GM12878 (cell line): ENCODE results near the gene GFPT1. TPM values are rescaled to one million over a fixed set of nuclear protein-coding genes. Genes with fewer than 3 reads are reported as not detected.

Experiments used
- ATAC-seq: fragments of 200-7000 bp; cut with Tn5 transposase; 3 replicates; pipeline ENCODE4 v1.9.1; 2020; ENCODE audit warnings: mild to moderate bottlenecking, moderate library complexity
- BruUV-seq: library from RNA; stranded (reverse); fragments of 400-500 nt; replicated peaks from 2 replicates; lab custom pipeline; 2021; lab: Mats Ljungman, UMichigan
- CTCF ChIA-PET: fragments of 300-600 bp; sonication (Branson Sonifier 250); formaldehyde crosslinking; extraction: SDS; loops from one replicate; lab custom pipeline; 2021; ENCODE audit warnings: inconsistent platforms; lab: Yijun Ruan, JAX
- POLR2A ChIA-PET: fragments of 350-600 bp; formaldehyde crosslinking; extraction: SDS; loops from one replicate; lab custom pipeline; 2021; ENCODE audit warnings: inconsistent platforms; lab: Charles Lee
- RAD21 ChIA-PET: fragments of 300-600 bp; sonication (Branson Sonifier 250); formaldehyde crosslinking; loops from one replicate; lab custom pipeline; 2023; ENCODE audit warnings: antibody characterized with exemption; ENCODE audit not compliant: unreplicated experiment; lab: Charles Lee
- SMC1A ChIA-PET: fragments of 300-600 bp; sonication (Branson Sonifier 250); formaldehyde crosslinking; loops from one replicate; lab custom pipeline; 2023; ENCODE audit not compliant: unreplicated experiment, uncharacterized antibody; lab: Charles Lee
- DNase-seq: peaks from one replicate; pipeline ENCODE4 v3.0.0-alpha.2; 2011; ENCODE audit warnings: low read depth, low spot score
- FAIRE-seq: peaks from 3 replicates; lab custom pipeline; 2011; peaks lifted over from hg19 to GRCh38; lab: Jason Lieb, UNC
- H2AFZ ChIP-seq: 2 replicates; pipeline ENCODE4 v1.6.0; 2011; ENCODE audit warnings: low read depth, low read length, control low read depth; ENCODE audit not compliant: control insufficient read depth
- H3K27ac ChIP-seq: 2 replicates; pipeline ENCODE4 v1.5.1; 2011; ENCODE audit warnings: control low read depth; ENCODE audit not compliant: control insufficient read depth, insufficient read depth
- H3K27me3 ChIP-seq, 2 experiments: replicated peaks in 1 of 2; 2 replicates each; pipeline versions ENCODE4 v1.6.0 to v1.6.1; 2011; ENCODE audit warnings: low read length in 1 of 2; ENCODE audit not compliant: control insufficient read depth in 2 of 2, insufficient read depth in 2 of 2
- H3K36me3 ChIP-seq, 2 experiments: 2 replicates each; pipeline ENCODE4 v1.5.1; 2011; ENCODE audit warnings: low read length in 1 of 2; ENCODE audit not compliant: control insufficient read depth in 2 of 2, insufficient read depth in 2 of 2
- H3K4me1 ChIP-seq: 2 replicates; pipeline ENCODE4 v1.6.1; 2011; ENCODE audit warnings: mild to moderate bottlenecking, low read length, moderate library complexity, mixed read lengths; ENCODE audit not compliant: control insufficient read depth, insufficient read depth
- H3K4me2 ChIP-seq: 2 replicates; pipeline ENCODE4 v1.6.0; 2011; ENCODE audit warnings: control low read depth; ENCODE audit not compliant: control insufficient read depth, insufficient read depth
- H3K4me3 ChIP-seq: fragments of 200-600 bp; sonication (generic); 2 replicates; pipeline ENCODE4 v1.5.1; 2016
- H3K79me2 ChIP-seq: 2 replicates; pipeline ENCODE4 v1.6.0; 2011; ENCODE audit warnings: low read length; ENCODE audit not compliant: control insufficient read depth, insufficient read depth
- H3K9ac ChIP-seq: 2 replicates; pipeline ENCODE4 v1.8.0; 2011; ENCODE audit warnings: low read length, control low read depth, mixed read lengths; ENCODE audit not compliant: control insufficient read depth, insufficient read depth
- H3K9me3 ChIP-seq: replicated peaks from 3 replicates; pipeline ENCODE4 v1.5.1; 2011; ENCODE audit warnings: mild to moderate bottlenecking, low read length; ENCODE audit not compliant: control insufficient read depth, insufficient read depth
- H4K20me1 ChIP-seq: 2 replicates; pipeline ENCODE4 v1.6.0; 2011; ENCODE audit not compliant: control insufficient read depth, insufficient read depth
- RB1 ChIP-seq: fragments of 450-650 bp; formaldehyde crosslinking; IDR thresholded peaks from 2 replicates; pipeline ENCODE4 v1.6.1; 2017; ENCODE audit warnings: mild to moderate bottlenecking, borderline replicate concordance
- SREBF2 ChIP-seq: IDR thresholded peaks from 2 replicates; pipeline ENCODE4 v1.6.1; 2012; ENCODE audit warnings: mild to moderate bottlenecking, low read length
- STAT3 ChIP-seq: IDR thresholded peaks from 2 replicates; pipeline ENCODE4 v1.6.1; 2011; ENCODE audit warnings: low read depth, low read length, improper control_type of control experiment
- WRNIP1 ChIP-seq: IDR thresholded peaks from 2 replicates; pipeline ENCODE4 v1.6.1; 2011; ENCODE audit warnings: low read depth, low read length, improper control_type of control experiment, borderline replicate concordance
- ZNF24 ChIP-seq: fragments of 450-650 bp; IDR thresholded peaks from 2 replicates; pipeline ENCODE4 v1.6.1; 2017; ENCODE audit warnings: antibody characterized with exemption, mild to moderate bottlenecking
- WGBS: methylation state at CpG from one replicate; pipeline ENCODE4 v1.1.6; 2016; ENCODE audit warnings: low lambda C conversion rate; ENCODE audit not compliant: insufficient replicate concordance, insufficient coverage; ENCODE audit errors: missing lambda C conversion rate; 5-methylcytosine and 5-hydroxymethylcytosine counted together
- in situ Hi-C: fragments of 300-500 bp; cut with MboI; formaldehyde crosslinking; loops from 9 replicates; pipeline ENCODE4 v1.14.3; 2018; ENCODE audit warnings: mixed read lengths
- intact Hi-C: fragments of 100-400 bp; cut with micrococcal nuclease; formaldehyde crosslinking; loops from one replicate; pipeline ENCODE4 v1.14.2; 2022; ENCODE audit not compliant: unreplicated experiment
- polyA plus RNA-seq, 11 experiments: library from polyadenylated mRNA; depleted of rRNA in 4 of 11; unstranded in 6 of 11; stranded (reverse) in 5 of 11; fragments of >200 nt; fragmentation: Nextera tagmentation in 4 of 11; fragmentation: Illumina TruSeq in 1 of 11; extraction: Ambion mirVana in 4 of 11; extraction: Trizol in 1 of 11; gene quantifications; 1 replicate in 1 of 11; 2 replicates in 10 of 11; pipeline versions ENCODE4 v1.2.1 to v1.2.3, GENCODE V29; 2011 to 2016; ENCODE audit warnings: inconsistent platforms in 2 of 11, missing spikeins in 2 of 11, low read depth in 1 of 11
- total RNA-seq, 4 experiments: library from RNA; depleted of rRNA in 3 of 4; stranded (reverse); fragments of >200 nt in 3 of 4; fragmentation: Illumina TruSeq in 1 of 4; extraction: Trizol in 1 of 4; gene quantifications; 2 replicates each; pipeline versions ENCODE4 v1.2.1 to v1.2.3, GENCODE V29; 2013 to 2021
- TF ChIP-seq, protein P1 (sequence below): fragments of 450-650 bp; IDR thresholded peaks from 2 replicates; pipeline ENCODE4 v1.6.1; 2016; ENCODE audit warnings: mild to moderate bottlenecking
- TF ChIP-seq, protein P2 (sequence below): IDR thresholded peaks from 2 replicates; pipeline ENCODE4 v1.6.1; 2011; ENCODE audit warnings: mild to moderate bottlenecking, low read depth, low read length, moderate library complexity; ENCODE audit not compliant: insufficient replicate concordance

The GFPT1 gene
- total and polyA plus RNA-seq, 10 of the 15 experiments (the other 5 are each of a cell fraction or from before 2014, with no cell fraction given): 10.1 to 95.2 (median 24.5) TPM

DNA sequence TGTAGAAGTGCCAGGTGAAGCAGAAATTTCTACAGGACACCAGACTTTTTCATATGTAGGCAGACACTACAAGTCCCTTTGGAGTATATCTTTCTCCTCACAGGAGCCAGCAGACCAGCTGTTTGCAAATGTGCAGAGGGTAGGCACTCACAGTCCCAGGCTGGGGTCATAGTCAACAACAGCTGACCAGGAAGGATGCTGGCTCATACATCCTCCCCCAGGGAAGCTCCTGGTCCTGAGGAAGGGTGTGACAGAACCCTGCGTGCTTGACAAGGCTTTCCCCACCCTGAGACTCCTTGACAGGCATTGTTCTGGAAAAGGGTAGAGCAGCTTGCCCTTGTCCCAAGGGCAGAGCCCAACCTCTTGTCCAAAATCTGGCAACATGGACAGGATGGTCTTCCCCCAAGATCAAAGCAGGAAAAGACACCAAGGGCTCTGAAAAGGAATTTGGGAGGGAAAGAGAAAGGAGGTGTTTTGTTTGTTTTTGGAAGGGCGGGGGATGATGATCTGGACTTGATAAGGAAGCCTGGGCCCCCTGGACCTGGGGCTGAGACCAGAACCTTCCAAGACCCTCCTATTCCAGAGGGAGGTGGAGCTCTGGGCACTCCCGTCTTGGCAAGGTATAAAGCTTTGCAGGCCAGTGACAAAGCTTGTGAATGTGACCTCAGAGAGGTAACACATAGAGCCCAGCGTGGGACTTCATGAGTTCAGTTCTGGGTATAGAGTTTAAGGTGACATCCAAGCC, 87.1 kb downstream of the GFPT1 start:
- Histone ChIP-seq H3K4me2 (no peak overlapping the region), H3K9ac (no peak overlapping the region), H3K4me1 (no peaks in the 10 kb centered on the region), H3K36me3 (no peaks in the 10 kb centered on the region), H3K4me3 (no peak overlapping the region), H4K20me1 (no peaks in the 10 kb centered on the region), H3K9me3 (no peaks in the 10 kb centered on the region; the same call in 2 of the 3 replicates), H3K27me3 (peaks cover 0 to 4% of the 10 kb centered on the region in 2 experiments; a peak in 2 of 4 replicates), H3K27ac (no peak overlapping the region), H3K79me2 (no peaks in the 10 kb centered on the region), H2AFZ (no peak overlapping the region)
- DNase-seq (no peak), ATAC-seq (no peak), FAIRE-seq (no peak)
- ChIA-PET RAD21 (no interaction called here), POLR2A (no interaction called here), CTCF (no interaction called here), SMC1A (no interaction called here)
- TF ChIP-seq, protein P1, sequence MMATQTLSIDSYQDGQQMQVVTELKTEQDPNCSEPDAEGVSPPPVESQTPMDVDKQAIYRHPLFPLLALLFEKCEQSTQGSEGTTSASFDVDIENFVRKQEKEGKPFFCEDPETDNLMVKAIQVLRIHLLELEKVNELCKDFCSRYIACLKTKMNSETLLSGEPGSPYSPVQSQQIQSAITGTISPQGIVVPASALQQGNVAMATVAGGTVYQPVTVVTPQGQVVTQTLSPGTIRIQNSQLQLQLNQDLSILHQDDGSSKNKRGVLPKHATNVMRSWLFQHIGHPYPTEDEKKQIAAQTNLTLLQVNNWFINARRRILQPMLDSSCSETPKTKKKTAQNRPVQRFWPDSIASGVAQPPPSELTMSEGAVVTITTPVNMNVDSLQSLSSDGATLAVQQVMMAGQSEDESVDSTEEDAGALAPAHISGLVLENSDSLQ: no peak
- TF ChIP-seq, protein P2, sequence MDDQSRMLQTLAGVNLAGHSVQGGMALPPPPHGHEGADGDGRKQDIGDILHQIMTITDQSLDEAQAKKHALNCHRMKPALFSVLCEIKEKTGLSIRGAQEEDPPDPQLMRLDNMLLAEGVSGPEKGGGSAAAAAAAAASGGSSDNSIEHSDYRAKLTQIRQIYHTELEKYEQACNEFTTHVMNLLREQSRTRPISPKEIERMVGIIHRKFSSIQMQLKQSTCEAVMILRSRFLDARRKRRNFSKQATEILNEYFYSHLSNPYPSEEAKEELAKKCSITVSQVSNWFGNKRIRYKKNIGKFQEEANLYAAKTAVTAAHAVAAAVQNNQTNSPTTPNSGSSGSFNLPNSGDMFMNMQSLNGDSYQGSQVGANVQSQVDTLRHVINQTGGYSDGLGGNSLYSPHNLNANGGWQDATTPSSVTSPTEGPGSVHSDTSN: no peak
- TF ChIP-seq WRNIP1: no peak
- TF ChIP-seq ZNF24: no peak
- no peak for TF ChIP-seq RB1
- no peak for TF ChIP-seq SREBF2
- TF ChIP-seq STAT3: no peak
- BruUV-seq: no TSS peak
- intact Hi-C loops (no loop called here), in situ Hi-C loops (loop anchor here (5.0 kb wide), 1 partner anchor 263 kb away; no protein-coding TSS in a partner anchor)
- WGBS: 4% methylated on average over 4 of the region's 4 CpGs
